PFSK-1 (cell line): ENCODE measurements around the gene ECM1.

Experiments
- FOXP2 ChIP-seq: optimal IDR thresholded peaks from 2 replicates; pipeline ENCODE3; 2011; ENCODE audit warnings: borderline replicate concordance, control low read depth, inconsistent platforms; ENCODE audit not compliant: insufficient read depth; ENCODE audit errors: extremely low read length, extremely low read depth
- POLR2AphosphoS5 ChIP-seq: IDR thresholded peaks from 2 replicates; pipeline ENCODE4 v1.6.1; 2012; ENCODE audit warnings: low read depth, mild to moderate bottlenecking, control low read depth, low read length, moderate library complexity
- SIN3A ChIP-seq: IDR thresholded peaks from 2 replicates; pipeline ENCODE4 v1.6.1; 2012; ENCODE audit warnings: mild to moderate bottlenecking, low read length, moderate library complexity, borderline replicate concordance; ENCODE audit not compliant: insufficient read depth
- TAF1 ChIP-seq: IDR thresholded peaks from 2 replicates; pipeline ENCODE4 v1.6.1; 2012; ENCODE audit warnings: low read length, control low read depth, borderline replicate concordance; ENCODE audit not compliant: insufficient read depth
- TF ChIP-seq, protein P1 (sequence below), 2 experiments: IDR thresholded peaks; 2 replicates each; pipeline versions ENCODE4 v1.6.1 to v1.8.0; 2011 to 2012; ENCODE audit warnings: low read depth in 2 of 2, low read length in 2 of 2, control low read depth in 1 of 2, inconsistent platforms in 1 of 2, mild to moderate bottlenecking in 1 of 2, moderate library complexity in 1 of 2; ENCODE audit not compliant: insufficient read depth in 1 of 2

ECM1 gene

DNA sequence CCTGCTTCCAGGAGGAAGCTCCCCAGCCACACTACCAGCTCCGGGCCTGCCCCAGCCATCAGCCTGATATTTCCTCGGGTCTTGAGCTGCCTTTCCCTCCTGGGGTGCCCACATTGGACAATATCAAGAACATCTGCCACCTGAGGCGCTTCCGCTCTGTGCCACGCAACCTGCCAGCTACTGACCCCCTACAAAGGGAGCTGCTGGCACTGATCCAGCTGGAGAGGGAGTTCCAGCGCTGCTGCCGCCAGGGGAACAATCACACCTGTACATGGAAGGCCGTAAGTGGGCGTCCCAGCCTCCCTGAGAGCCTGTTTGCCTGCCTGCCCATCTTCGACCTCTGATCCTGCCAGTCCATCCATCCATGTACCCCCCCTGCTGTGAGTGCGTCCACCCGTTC is 3.6 kb downstream of the ECM1 start:
- TF ChIP-seq FOXP2 (no peak), POLR2AphosphoS5 (no peak), SIN3A (no peak), TAF1 (no peak)
- TF ChIP-seq, protein P1, sequence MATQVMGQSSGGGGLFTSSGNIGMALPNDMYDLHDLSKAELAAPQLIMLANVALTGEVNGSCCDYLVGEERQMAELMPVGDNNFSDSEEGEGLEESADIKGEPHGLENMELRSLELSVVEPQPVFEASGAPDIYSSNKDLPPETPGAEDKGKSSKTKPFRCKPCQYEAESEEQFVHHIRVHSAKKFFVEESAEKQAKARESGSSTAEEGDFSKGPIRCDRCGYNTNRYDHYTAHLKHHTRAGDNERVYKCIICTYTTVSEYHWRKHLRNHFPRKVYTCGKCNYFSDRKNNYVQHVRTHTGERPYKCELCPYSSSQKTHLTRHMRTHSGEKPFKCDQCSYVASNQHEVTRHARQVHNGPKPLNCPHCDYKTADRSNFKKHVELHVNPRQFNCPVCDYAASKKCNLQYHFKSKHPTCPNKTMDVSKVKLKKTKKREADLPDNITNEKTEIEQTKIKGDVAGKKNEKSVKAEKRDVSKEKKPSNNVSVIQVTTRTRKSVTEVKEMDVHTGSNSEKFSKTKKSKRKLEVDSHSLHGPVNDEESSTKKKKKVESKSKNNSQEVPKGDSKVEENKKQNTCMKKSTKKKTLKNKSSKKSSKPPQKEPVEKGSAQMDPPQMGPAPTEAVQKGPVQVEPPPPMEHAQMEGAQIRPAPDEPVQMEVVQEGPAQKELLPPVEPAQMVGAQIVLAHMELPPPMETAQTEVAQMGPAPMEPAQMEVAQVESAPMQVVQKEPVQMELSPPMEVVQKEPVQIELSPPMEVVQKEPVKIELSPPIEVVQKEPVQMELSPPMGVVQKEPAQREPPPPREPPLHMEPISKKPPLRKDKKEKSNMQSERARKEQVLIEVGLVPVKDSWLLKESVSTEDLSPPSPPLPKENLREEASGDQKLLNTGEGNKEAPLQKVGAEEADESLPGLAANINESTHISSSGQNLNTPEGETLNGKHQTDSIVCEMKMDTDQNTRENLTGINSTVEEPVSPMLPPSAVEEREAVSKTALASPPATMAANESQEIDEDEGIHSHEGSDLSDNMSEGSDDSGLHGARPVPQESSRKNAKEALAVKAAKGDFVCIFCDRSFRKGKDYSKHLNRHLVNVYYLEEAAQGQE (IDR thresholded peaks at IDR 0.05; ENCODE audit: insufficient read depth in 1 of 2, low read depth in 2 of 2, low read length in 2 of 2) = no peak

GRCh38 chr1:150511985-150512660 is 4.2 kb downstream of the ECM1 start:
- TF ChIP-seq FOXP2 = no peak

- TF ChIP-seq SIN3A = no peak
- TF ChIP-seq POLR2AphosphoS5 = no peak
- TF ChIP-seq, protein P1 (IDR thresholded peaks at IDR 0.05; ENCODE audit: insufficient read depth in 1 of 2, low read depth in 2 of 2, low read length in 2 of 2) = no peak
- no peak for TF ChIP-seq TAF1
- TF ChIP-seq FOXP2 = no peak
Measured at GRCh38 chr1:150512846-150513245, 4.9 kb downstream of the ECM1 start.

- TF ChIP-seq FOXP2 (no peak), TAF1 (no peak), POLR2AphosphoS5 (no peak), SIN3A (no peak)
- TF ChIP-seq, protein P1 (IDR thresholded peaks at IDR 0.05; ENCODE audit: insufficient read depth in 1 of 2, low read depth in 2 of 2, low read length in 2 of 2) = no peak
Measured at GRCh38 chr1:150513351-150513791, 5.5 kb downstream of the ECM1 start.

DNA sequence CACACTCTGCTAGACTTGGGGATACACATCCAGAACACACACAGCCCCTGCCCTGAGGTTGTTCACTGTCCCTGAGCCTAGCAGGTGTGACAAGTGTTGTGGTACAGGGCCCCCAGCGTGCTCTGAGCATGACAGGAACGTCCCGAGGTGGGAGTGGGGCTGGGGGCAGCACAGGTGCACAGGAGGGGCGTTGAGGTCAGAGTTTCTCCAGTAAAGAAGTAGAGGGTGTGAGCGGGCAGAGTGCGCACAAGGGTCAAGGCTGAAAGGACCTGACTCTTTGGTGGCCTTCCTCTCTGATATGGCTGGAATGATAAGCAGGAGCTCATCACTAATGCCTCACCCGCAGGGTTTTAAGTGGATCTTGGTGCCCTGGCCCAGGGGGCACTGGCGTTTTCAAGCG is 6.4 kb downstream of the ECM1 start:
- TF ChIP-seq TAF1 = no peak
- TF ChIP-seq, protein P1 (IDR thresholded peaks at IDR 0.05; ENCODE audit: insufficient read depth in 1 of 2, low read depth in 2 of 2, low read length in 2 of 2) = no peak
- TF ChIP-seq POLR2AphosphoS5 = no peak
- TF ChIP-seq FOXP2 = no peak
- no peak for TF ChIP-seq SIN3A
